Natural killer cell (primary cell): Measurements from ENCODE around the gene PGAP2. TPM values are rescaled to one million over a fixed set of nuclear protein-coding genes. Genes with fewer than 3 reads are reported as not detected.

ENCODE experiments used
- ATAC-seq, 3 donors: fragments of 150-1000 bp in 2 of 3; fragments of 200-7000 bp in 1 of 3; cut with Tn5 transposase; 1 replicate in 1 of 3; 2 replicates in 2 of 3; pipeline ENCODE4 v1.10.0; 2021; ENCODE audit warnings: mild to moderate bottlenecking in 2 of 3, moderate library complexity in 2 of 3
- DNase-seq, 2 donors: peaks; one replicate each; pipeline versions ENCODE4 v3.0.0 to v3.0.0-alpha.2; 2013 to 2021; ENCODE audit warnings: mixed read lengths in 1 of 2
- H3K27ac ChIP-seq: one replicate; pipeline ENCODE4 v1.5.1; 2013; ENCODE audit warnings: mild to moderate bottlenecking, low read length
- H3K27me3 ChIP-seq: one replicate; pipeline ENCODE4 v1.6.1; 2013; ENCODE audit warnings: low read length; ENCODE audit not compliant: control insufficient read depth, insufficient read depth
- H3K36me3 ChIP-seq: one replicate; pipeline ENCODE4 v1.6.1; 2013; ENCODE audit warnings: low read length; ENCODE audit not compliant: control insufficient read depth, insufficient read depth
- H3K4me1 ChIP-seq: one replicate; pipeline ENCODE4 v1.6.1; 2013; ENCODE audit warnings: low read length; ENCODE audit not compliant: control insufficient read depth, insufficient read depth
- H3K4me3 ChIP-seq: one replicate; pipeline ENCODE4 v1.5.1; 2013; ENCODE audit warnings: low read length
- H3K9me3 ChIP-seq: one replicate; pipeline ENCODE4 v1.6.1; 2013; ENCODE audit warnings: low read length; ENCODE audit not compliant: control insufficient read depth, insufficient read depth
- H3K27ac Mint-ChIP-seq, 2 donors: one replicate each; pipeline ENCODE4 v1.8.0; 2022; ENCODE audit warnings: mild to moderate bottlenecking in 2 of 2, mixed read lengths in 2 of 2, moderate library complexity in 1 of 2
- H3K27me3 Mint-ChIP-seq, 2 donors: one replicate each; pipeline ENCODE4 v1.8.0; 2022; ENCODE audit warnings: low read depth in 2 of 2, mixed read lengths in 2 of 2
- H3K36me3 Mint-ChIP-seq: one replicate; pipeline ENCODE4 v1.8.0; 2022; ENCODE audit warnings: mixed read lengths
- H3K4me1 Mint-ChIP-seq, 2 donors: one replicate each; pipeline ENCODE4 v1.8.0; 2022; ENCODE audit warnings: mixed read lengths in 2 of 2
- H3K4me3 Mint-ChIP-seq: one replicate; pipeline ENCODE4 v1.8.0; 2022; ENCODE audit warnings: mild to moderate bottlenecking, moderate library complexity, mixed read lengths
- H3K9me3 Mint-ChIP-seq, 2 donors: one replicate each; pipeline ENCODE4 v1.8.0; 2022; ENCODE audit warnings: mixed read lengths in 2 of 2
- CTCF ChIP-seq: fragments of 200-600 bp; IDR thresholded peaks from one replicate; pipeline ENCODE4 v1.8.0; 2022; ENCODE audit warnings: antibody characterized with exemption
- WGBS: methylation state at CpG from one replicate; pipeline ENCODE4 v1.1.7; 2013; ENCODE audit warnings: missing lambda C conversion rate; ENCODE audit not compliant: insufficient coverage; 5-methylcytosine and 5-hydroxymethylcytosine counted together
- intact Hi-C: fragments of 100-400 bp; cut with micrococcal nuclease; formaldehyde crosslinking; loops from one replicate; pipeline ENCODE4 v1.14.2; 2022
- total RNA-seq, 4 donors: library from RNA; stranded (reverse); fragments of 120-200 nt in 1 of 4; gene quantifications; one replicate each; pipeline versions ENCODE4 v1.2.3 to v1.2.4, GENCODE V29; 2013 to 2022

The PGAP2 gene
- total RNA-seq, 3 donors from 2014 or later (not counting 1 experiment from before 2014, with no cell fraction given), result 9.5 to 17.5 (median 9.8) TPM

GRCh38 chr11:3773180-3773579 is 35.2 kb upstream of the PGAP2 start:
- no peaks in the 10 kb centered on the region for H3K27me3 Mint-ChIP-seq
- DNase-seq (no peak), ATAC-seq (no peak)
- no peaks in the 10 kb centered on the region for H3K4me1 Mint-ChIP-seq
- no peaks in the 10 kb centered on the region for H3K9me3 Mint-ChIP-seq
- H3K27me3 ChIP-seq, result no peaks in the 10 kb centered on the region
- no peaks in the 10 kb centered on the region for H3K4me1 ChIP-seq
- peaks cover 17% of the 10 kb centered on the region for H3K36me3 Mint-ChIP-seq
- no peak overlapping the region for H3K27ac Mint-ChIP-seq
- intact Hi-C loops, result loop anchor here (5.0 kb wide), 1 partner anchor 34 kb away; the partner anchor contains the start of gene PGAP2
- peaks cover 64% of the 10 kb centered on the region for H3K36me3 ChIP-seq
- H3K4me3 ChIP-seq, result no peak overlapping the region
- no peaks in the 10 kb centered on the region for H3K9me3 ChIP-seq
- no peak for TF ChIP-seq CTCF
- no peak overlapping the region for H3K4me3 Mint-ChIP-seq
- 99% methylated on average over 4 of the region's 4 CpGs for WGBS
- H3K27ac ChIP-seq, result no peak overlapping the region

DNA sequence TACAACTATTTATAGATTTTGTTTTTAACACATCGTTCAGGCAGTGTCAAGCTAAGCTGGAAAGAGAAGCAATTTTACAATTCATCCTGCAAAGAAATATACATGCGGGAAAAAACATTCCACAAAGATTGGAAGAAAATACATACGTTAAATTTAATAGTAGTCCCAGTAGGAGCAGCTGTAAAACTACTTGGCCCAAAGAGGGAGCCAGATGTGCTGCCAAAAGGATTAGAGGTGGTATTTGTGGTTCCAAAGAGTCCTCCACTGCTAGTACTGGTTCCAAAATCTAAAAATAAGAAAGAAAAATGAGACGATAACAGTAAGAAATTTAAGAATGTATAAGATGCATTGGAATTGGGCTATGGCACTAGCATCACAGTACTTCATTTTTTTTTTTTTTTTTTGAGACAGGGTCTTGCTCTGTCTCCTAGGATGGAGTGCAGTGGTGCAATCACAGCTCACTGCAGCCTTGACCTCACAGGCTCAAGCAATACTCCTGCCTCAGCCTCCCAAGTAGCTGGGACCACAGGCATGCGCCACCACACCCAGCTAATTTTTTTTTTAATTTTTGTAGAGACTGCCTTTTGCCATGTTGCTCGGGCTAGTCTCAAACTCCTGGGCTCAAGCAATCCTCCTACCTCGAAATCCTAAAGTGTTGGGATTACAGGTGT is 32.5 kb upstream of the PGAP2 start:
- Mint-ChIP-seq H3K27me3 (no peaks in the 10 kb centered on the region), H3K36me3 (peaks cover 25% of the 10 kb centered on the region), H3K9me3 (no peaks in the 10 kb centered on the region), H3K4me3 (no peak overlapping the region), H3K27ac (peak overlapping the region in 1 of 2 donors; percentile 18), H3K4me1 (no peaks in the 10 kb centered on the region)
- Histone ChIP-seq H3K27ac (no peak overlapping the region), H3K9me3 (no peaks in the 10 kb centered on the region), H3K27me3 (no peaks in the 10 kb centered on the region), H3K36me3 (peaks cover 69% of the 10 kb centered on the region), H3K4me1 (no peaks in the 10 kb centered on the region), H3K4me3 (no peak overlapping the region)
- 85% methylated on average over 7 of the region's 7 CpGs for WGBS
- ATAC-seq (no peak), DNase-seq (no peak)
- no peak for TF ChIP-seq CTCF
- intact Hi-C loops, result no loop called here

GRCh38 chr11:3781423-3781822 is 26.9 kb upstream of the PGAP2 start:
- intact Hi-C loops, result no loop called here
- Mint-ChIP-seq H3K9me3 (no peaks in the 10 kb centered on the region), H3K27ac (peak overlapping the region; percentile 48 to 68), H3K27me3 (no peaks in the 10 kb centered on the region), H3K4me1 (peaks cover 26 to 35% of the 10 kb centered on the region in 2 donors), H3K36me3 (peaks cover 8% of the 10 kb centered on the region), H3K4me3 (no peak overlapping the region)
- Histone ChIP-seq H3K27me3 (no peaks in the 10 kb centered on the region), H3K4me3 (no peak overlapping the region), H3K36me3 (peaks cover 28% of the 10 kb centered on the region), H3K4me1 (peaks cover 14% of the 10 kb centered on the region), H3K9me3 (no peaks in the 10 kb centered on the region), H3K27ac (no peak overlapping the region)
- ATAC-seq (no peak), DNase-seq (no peak)
- no CpG with 5 or more reads among the region's 2 CpGs for WGBS
- no peak for TF ChIP-seq CTCF

- Mint-ChIP-seq H3K27ac (peak overlapping the region in 1 of 2 donors; percentile 57), H3K36me3 (peaks cover 8% of the 10 kb centered on the region), H3K9me3 (no peaks in the 10 kb centered on the region), H3K4me1 (peaks cover 37 to 49% of the 10 kb centered on the region in 2 donors), H3K27me3 (no peaks in the 10 kb centered on the region), H3K4me3 (no peak overlapping the region)
- Histone ChIP-seq H3K27me3 (no peaks in the 10 kb centered on the region), H3K9me3 (no peaks in the 10 kb centered on the region), H3K4me1 (peaks cover 14% of the 10 kb centered on the region), H3K27ac (no peak overlapping the region), H3K4me3 (no peak overlapping the region), H3K36me3 (peaks cover 17% of the 10 kb centered on the region)
- ATAC-seq, result no peak
- TF ChIP-seq CTCF, result no peak
- DNase-seq, result no peak
- 92% methylated on average over 5 of the region's 5 CpGs for WGBS
- intact Hi-C loops, result no loop called here
Measured at GRCh38 chr11:3782963-3783362, 25.4 kb upstream of the PGAP2 start.
